HG03039 (cell line): ENCODE data around the gene LRRFIP1.
"Not testable (repeated sequence)": the region's sequence is repeated elsewhere in the genome, so short reads cannot be mapped to it uniquely, and the experiment has no call there.

Experiments
- ATAC-seq: cut with Tn5 transposase; IDR thresholded peaks from one replicate; pipeline ENCODE4 v1.9.1; 2021; ENCODE audit warnings: mild to moderate bottlenecking, moderate library complexity; ENCODE audit not compliant: unreplicated experiment

Gene LRRFIP1

DNA sequence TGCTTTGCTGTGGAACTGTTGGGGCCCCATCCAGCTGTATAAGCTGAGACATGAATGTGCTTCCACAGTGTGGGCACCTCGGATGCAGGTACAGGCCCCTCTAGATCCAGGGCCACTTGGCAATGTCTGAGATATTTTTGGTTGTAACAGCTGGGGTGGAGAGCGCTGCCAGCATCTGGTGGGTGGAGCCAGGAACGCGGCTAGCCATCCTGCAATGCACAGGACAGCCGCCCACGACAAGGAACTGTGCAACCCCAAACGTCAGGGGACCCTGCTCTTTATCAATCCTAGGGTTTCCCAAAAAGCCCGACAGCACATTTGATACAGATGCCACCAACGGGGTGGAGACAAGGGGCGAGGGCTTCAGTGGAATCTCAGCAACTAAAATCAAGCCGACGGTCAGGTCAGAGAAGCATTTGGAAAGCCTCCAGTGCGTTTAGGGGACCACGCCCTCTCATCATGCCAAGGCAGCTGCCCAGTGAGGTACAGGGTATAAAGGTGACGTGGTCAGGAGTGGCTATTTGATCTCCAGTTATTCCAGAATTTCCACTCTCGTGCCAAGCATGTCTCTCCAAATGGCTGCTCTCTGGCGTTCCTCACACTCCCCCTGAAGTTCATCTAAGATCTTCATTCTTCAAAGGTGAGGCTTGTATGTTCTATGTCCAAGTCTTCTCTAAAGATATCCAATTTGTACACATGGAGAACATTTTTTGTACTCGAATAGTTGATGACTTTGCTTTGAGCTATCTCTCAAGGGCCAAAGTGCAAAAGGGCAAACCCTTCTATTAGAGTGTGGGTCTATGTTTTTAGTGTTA is 55.7 kb downstream of the LRRFIP1 start:
- ATAC-seq, result no peak

DNA sequence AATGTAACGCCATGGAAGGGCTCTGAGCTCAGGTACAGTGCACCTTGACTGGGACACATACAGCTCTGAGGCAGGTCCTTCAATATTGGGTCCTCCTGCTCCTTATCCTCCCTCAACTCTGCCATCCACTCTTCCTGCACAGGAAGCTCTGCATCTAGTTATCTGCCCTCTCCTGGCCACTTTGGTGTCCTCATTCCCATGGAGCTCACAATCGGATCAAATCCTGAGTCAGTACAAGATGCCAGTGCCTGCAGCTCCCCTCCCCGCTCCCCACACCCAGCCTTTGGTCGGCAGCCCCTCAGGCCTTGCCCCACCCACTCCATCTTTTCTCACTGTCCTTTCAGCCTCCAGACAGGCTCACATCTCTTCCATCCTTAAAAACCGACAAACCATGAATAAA is 58.0 kb downstream of the LRRFIP1 start:
- no peak for ATAC-seq

DNA sequence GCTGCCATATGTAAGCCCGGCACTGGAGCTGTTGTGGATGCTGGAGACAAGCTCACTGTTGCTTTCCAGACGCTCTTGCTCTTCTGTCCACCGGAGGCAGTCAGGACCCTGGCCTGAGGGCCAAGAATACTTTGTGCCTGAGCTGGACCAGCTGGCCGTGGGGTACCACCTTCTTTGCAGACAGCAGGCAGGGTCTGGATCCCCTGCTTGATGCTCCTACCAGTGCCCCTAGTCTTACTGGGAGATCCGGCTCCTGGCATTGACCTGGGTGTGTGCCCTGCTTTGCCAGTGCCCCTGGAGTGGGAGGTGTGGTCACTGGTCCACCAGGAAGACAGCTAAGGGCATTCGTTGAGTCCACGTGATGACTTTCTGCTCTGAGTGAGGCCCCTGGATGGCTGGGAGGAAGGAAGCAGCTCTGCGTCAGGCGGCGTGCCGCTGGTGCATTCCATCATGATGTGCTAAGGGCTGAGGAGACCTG is 59.3 kb downstream of the LRRFIP1 start:
- no peak for ATAC-seq

DNA sequence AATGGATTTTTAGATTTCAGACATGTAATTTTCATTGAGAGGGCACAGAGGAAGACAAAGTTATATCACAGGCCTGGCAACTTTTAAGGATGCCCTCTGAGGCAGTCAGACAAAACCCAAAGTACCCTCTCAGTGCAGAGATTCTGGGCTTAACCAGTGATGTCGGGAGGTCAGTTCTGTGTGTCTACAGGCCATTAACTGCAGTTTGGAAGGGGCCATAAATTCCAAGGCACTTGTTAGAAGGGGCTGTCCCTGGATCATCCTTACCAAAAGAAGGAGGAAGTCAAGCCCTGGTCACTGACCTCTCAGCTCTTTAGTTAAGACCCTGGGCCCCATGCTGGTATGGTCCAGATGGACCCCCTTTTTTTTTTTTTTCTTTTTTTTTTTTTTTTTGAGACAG is 60.7 kb downstream of the LRRFIP1 start:
- no peak for ATAC-seq

DNA sequence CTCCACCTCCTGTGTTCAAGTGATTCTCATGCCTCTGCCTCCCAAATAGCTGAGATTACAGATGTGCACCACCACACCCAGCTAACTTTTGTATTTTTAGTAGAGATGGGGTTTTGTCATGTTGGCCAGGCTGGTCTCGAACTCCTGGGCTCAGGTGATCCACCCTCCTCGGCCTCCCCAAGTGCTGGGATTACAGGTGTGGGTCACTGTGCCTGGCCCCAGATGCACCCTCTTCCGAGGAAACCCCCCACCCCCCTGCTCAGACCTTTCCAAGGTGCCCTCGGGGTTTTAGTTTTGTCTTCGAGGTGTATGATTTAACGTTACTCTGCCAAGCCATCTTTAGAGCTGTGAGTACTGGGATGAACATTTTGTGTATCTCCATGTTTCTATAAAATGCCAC is 61.2 kb downstream of the LRRFIP1 start:
- not testable (repeated sequence) for ATAC-seq

DNA sequence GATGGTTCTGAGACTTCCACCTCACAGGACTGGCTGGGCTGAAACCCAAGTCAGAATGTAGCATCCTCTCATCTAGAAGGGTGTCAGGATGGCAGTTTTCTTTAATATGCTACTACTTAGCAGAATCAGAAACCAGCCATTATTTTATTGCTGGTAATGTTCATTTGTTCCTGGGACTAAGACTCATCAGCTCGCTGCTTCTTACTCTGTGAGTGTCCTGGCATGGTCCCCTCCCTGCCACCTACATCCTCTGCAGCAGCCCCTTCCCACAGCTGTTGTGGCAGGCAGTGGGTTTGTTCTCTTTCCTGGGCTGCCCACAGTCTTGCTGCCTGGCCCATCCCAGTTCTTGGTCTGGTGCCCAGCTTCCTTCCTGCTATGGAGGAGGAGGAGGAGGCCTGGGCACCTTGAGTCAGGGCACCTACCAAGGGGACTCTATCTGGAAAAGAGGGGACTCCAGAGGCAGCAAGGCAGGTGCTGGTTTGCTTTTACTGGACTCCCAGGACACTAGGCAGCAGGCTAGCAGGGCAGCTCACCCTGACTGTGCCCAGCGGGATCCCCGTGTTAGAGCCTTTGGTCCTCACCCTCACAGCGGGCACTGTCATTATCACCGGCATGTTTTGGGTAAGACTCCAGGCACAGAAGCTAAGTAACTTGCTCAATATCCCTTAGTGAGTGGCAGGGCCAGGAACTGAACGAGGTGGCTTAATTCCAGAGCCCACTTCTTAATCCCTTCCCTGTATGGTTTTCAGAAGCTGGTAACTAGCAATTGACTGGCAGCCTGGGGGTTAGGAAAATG is 62.1 kb downstream of the LRRFIP1 start:
- ATAC-seq, result no peak

DNA sequence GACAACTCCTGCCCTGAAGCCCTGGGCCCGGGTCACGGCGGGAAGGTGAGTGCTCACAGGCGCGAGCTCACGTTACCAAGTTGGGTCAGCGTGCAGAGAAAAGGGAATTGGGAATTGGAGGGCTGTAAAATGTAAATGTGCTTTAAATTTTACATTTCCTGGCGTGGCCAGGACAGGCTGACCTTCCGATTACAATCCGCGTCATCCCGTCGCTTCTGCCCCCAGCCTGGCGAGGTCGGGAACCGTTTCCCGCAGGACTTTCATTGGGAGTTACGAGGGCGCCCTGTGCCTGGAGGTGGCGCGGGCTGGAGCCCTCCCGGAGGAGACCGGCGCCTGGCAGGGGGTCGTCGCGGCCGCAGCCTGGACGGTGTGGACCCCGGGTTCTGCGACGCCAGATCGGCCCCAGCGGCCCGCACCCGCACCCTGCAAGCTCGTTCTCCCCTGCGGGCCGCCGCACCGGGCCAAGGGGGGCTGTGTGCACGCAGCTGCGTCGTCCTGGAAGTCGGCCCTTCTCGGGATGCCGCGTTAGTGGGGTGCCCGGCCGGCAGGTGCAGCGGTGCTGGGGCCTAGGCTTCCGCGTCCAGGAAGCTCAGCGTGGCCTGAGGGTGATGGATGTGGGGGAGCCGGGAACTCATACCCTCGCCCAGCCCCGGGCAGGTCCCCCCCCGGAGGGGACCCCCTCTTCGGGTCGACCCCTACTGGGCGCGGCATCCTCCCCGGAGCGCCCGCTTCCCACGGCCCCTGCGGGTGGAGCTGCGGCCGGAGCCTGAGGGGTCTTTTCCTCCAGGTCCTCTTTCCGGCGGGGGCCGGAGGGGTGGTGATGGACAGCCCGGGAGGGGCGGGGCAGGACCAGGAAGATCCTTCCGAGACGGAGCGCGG is 63.9 kb downstream of the LRRFIP1 start:
- ATAC-seq, result peak; percentile 29

DNA sequence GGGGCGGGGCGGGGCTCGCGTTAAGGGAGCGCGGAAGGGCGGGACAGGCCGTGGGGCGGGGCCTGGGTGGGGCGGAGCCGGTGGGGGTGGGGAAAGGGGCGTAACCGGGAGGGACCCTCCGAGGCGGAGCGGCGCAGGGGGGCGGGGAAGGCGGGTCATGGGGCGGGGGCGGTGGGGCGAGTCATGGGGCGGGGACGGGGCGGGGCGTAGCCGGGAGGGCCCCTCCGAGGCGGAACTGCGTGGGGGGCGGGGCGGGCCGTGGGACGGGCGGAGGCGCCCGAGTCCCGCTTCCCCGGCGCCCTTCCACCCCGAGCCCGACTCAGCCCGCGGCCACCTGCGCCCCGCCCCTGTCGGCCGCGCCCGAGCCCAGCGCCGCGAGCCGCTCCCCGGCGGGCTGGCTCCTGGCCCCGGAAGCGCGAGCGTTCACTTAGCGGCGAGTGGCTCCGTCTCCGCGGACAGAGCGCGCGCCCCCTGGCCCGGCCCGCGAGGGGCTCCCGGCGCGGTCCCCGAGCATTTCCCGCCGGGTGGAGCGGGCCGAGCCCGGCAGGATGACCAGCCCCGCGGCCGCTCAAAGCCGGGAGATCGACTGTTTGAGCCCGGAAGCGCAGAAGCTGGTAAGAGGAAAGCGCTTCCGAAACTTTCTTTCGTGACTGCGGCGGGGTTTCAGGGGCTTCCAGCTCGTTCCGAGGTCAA is 64.7 kb downstream of the LRRFIP1 start:
- ATAC-seq, result peak; percentile 50

DNA sequence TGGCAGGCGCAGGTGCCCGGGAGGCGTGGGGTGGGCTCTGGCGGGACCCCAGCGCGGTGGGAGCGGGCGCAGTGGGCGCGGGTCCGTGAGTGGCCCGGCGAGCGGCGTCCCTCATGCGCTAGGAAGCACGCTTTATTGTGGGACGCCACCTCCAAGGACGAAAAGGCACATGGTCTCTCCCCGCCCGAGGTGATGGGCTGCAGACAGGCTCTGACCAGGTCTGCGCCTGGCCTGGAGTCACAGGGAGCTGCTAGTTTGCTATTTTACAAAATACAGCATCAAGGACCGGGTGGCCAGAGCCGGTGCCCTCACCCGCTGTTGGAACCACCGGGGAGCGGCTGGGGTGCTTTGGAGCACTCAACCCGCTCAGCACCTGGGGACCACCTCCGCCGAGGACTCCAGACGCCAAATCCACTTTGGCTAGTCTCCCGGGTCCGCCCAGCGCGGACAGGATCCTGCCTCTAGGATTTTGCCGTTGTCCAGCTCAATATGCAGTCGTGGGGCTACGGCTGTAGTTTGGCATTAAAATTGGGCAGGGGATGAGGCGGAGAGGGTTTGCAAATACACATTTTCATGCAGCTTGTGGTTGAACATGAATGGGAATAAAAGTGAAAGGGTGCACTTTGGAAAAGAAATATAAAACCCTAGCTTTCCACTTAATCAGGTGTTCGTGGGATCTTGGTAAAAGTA is 65.4 kb downstream of the LRRFIP1 start:
- ATAC-seq, result peak; percentile 6

DNA sequence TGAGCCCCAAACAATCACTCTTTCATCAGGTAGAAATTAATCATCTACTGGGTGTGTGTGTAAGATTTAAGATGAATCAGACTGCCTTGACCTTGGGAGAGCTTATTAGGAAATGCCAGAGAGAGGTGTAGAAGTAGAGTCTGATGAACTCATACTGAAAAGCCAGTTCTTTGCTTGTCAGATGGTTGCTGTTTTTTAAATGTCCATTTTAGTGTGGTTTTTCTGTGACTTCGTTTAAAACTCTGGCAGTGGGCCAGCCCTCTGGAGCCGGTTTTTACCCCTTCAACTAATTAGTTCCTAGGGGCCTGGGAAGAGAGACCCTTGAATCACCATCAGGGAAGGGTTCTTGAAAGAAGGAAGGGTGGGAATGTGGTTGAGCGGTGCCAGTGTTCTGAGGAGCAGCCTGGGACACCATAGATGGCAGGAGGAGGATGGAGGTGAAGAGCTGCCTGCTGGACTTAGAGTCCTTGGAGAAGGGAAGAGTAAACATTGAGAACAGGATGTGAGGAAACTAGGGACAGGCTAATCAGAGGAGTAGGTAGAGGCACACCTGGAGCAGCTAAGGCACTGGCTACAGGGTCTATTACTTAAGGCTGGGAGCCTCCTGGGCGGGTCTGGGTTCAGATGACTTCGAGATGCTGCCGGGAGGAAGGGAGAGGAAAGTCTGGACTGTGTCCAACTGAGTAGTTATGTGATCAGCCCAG is 66.1 kb downstream of the LRRFIP1 start:
- ATAC-seq, result no peak

DNA sequence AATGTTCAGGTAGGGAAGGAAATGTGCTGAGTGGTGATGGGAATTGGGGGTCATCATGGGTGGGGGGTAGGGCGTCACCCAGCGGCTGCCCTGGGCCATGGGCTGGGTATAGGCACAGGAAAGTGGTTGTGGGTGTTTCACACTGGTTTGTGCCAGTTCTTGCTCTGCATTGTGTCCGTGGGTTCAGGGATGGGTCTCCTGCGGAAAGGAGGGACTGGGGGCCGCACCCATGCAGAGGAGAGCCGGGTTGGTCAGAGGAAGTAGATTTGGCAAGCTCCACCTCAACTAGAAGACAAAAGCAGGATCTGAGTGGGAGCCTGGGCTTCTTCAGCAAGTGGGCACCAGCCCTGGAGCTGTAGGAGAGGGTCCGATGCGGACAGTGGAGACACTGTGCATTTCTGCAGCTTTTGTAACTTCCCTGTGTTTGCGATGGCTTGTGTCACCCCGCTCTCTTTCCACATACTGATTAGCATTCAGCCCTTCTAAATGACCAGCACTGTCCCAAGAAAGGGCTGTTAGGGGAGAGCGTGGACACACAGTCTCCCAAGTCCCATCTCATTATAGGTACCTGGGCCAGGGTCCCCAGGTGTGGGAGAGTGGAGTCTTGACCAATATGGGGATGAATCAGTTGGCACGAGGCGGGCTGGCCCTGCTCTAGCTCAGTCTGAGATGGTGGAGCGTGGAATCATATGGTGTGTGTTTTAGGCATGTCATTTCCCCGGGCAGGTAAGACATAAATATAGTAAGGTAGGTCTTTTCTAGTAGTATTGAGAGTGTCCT is 67.2 kb downstream of the LRRFIP1 start:
- ATAC-seq, result no peak

DNA sequence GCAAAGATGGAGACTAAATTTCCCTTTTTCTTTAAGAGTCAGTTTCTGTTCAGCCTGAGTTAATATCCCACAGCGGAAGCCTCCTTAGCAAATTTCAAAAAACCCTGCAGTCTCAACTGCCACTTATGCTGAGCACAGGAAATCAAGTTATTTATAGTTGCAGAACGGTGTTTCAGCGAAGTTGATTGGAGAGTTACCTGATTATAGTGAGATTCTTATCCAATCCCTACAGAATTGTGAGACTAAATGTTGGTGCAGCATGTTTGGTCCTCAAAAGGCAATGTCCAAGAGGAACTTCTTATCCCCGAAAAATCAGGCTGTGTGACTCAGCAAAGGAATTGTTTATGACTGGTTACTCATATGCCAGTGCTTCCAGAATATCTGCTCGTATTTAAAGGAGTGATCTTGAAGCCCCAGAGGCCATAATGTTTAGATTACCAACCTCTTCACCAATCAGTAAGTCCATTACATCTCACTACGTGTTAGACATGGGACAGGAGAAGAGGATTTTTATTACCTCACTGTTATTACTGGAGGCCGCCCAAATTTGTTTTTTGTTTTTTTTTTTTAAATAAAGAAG is 67.9 kb downstream of the LRRFIP1 start:
- ATAC-seq, result no peak

DNA sequence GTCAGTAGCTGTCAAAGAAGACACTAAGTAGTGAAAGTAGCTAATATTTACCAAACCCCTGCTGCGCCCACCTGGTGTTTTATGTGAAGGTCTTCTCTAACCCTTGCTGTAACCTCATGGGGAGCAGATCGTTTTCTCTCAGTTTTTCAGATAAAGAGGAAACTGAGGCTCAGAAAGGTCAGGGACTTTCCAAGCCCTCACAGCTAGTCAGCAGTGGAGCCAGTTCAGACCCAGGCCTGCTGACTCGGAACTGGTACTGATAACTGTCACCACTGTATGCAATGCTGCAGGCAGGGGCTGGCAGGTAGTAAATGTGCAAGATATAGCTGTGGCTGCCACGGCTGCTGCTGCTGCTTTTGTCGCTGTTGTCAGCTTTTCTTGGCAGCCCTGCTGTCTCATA is 69.1 kb downstream of the LRRFIP1 start:
- ATAC-seq, result no peak

DNA sequence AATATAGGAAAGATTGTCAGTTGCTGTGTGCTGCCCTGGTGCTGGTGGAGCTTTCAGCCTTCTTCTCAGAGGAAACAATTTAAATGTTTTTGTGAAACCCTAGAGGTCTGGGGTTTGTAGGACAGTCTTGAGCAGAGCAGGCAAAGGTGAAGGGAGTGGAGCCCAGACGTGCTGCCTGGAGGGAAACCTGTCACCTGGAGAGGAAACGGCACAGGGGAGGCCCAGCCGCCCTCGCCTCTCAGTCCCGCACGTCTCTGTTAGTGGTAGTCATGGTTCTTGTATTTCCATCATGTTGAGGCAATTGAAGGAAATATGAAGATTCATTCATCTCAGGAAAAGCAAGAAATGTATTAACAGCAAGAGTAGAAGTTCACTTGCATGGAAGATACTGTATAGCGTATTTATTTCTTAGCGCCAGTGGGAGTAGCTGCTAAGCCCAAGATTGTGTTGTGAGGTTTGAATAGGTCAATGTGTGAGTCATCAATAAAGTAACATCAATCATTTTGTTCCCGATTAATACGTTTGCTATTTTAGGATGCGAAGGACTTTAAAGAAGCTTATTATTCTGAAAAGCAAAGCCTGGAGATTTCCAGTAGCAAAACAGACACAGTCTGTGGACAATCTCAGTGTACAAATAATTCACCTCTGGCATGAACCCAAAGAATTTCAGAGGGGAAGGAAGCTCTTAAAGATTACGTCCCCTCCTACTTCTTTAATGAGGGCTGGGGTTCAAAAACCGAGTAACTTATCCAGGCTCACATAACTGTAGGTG is 70.4 kb downstream of the LRRFIP1 start:
- ATAC-seq, result no peak

DNA sequence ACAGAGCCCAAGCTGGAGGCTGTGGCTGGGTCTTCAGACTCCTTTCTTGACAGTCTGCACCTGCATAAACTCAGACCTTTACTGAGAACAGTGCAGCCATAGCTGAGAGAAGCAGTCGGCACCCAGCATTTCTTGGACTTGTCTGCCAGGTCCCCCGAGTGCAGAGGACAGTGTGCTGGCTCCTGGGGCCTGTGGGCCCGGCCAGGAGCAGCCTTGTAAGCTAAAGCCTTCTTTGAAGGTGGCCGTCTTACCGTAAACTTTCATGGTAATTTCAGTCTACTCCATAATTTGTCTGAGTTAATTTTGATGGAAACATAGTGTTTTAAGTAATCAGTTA is 70.9 kb downstream of the LRRFIP1 start:
- ATAC-seq, result no peak

DNA sequence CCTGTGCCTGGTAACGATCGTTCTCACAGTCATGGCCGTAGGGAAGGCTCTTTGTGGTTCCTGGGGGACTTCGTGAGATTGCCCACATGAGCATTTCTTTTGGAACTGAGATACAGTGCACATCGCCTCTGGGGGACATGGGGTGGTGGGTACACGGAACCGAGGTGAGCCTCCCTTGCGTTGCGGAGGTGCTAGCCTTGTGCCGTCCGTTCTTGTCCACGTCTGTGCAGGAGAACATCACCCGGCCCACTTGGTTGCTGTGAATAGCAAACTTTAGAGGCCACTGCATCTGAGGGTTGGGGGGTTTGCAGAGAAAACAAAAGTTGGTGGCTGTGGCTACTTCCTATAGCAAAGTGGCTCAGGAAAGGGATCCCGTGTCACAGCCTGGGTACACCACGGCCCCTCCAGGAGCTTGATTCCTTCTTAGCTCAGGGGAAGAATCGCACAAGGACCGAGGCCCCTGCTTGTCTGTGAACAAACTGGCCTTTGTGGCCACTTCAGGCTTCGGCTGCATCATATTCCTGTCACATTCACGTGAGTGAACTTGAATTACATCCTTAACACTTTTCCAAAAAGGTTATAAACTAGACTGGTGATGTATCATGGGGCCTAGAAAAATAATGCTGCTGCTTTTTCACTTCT is 72.6 kb downstream of the LRRFIP1 start:
- ATAC-seq, result no peak

DNA sequence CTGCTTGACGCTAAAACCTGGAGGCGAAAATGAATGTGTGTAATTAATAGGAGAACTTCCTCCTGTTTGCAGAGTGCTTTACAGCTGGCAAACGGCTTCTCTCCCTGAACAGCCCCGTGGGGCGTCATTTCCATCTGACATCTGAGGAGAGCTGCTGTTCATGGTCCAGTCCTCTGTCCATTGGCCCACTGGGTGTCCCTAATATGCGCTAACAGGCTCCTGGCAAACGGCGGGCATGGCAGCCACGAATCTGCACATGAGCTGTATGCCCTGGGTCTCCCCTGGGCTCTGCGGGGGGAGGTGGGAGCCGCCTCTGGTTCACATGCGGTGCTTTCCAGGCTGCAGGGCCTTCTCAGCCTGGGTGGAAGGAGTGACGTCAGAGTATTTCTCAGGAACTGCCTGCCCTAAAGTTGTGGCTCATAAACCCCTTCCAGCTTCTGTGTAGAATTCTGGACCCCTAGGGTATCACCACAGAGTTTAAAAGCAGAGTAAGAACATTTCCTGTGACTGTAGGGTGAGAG is 73.2 kb downstream of the LRRFIP1 start:
- peak; percentile 30 for ATAC-seq
